Sigmoid colon (tissue), 7 donors: ENCODE results near the gene GNAI1. TPM values are rescaled to one million over a fixed set of nuclear protein-coding genes. Genes with fewer than 3 reads are reported as not detected.

Source experiments
- DNase-seq: peaks from one replicate; pipeline ENCODE4 v3.0.0-alpha.2; 2019
- H3K27ac ChIP-seq, 4 donors: fragments of 200-600 bp; sonication (generic); one replicate each; pipeline ENCODE4 v1.5.1; 2016 to 2019; ENCODE audit warnings: mild to moderate bottlenecking in 1 of 4
- H3K27me3 ChIP-seq, 3 donors: fragments of 200-600 bp; sonication (generic); one replicate each; pipeline ENCODE4 v1.5.1; 2019; ENCODE audit warnings: mild to moderate bottlenecking in 1 of 3
- H3K36me3 ChIP-seq, 4 donors: fragments of 200-600 bp; sonication (generic); one replicate each; pipeline ENCODE4 v1.5.1; 2016 to 2019
- H3K4me1 ChIP-seq, 4 donors: fragments of 200-600 bp; sonication (generic); one replicate each; pipeline ENCODE4 v1.5.1; 2017 to 2019
- H3K4me3 ChIP-seq, 4 donors: fragments of 200-600 bp; sonication (generic); one replicate each; pipeline ENCODE4 v1.5.1; 2017 to 2019; ENCODE audit warnings: mild to moderate bottlenecking in 2 of 4, moderate library complexity in 1 of 4
- H3K9me3 ChIP-seq, 4 donors: fragments of 200-600 bp in 3 of 4; sonication (generic) in 3 of 4; one replicate each; pipeline versions ENCODE4 v1.5.1 to v1.6.1; 2013 to 2019
- EP300 ChIP-seq, 4 donors: sonication (generic); formaldehyde crosslinking; IDR thresholded peaks; one replicate each; pipeline ENCODE4 v1.6.1; 2017; ENCODE audit warnings: antibody characterized with exemption in 4 of 4
- POLR2A ChIP-seq, 2 donors: fragments of 450-650 bp; IDR thresholded peaks; one replicate each; pipeline ENCODE4 v1.6.1; 2016; ENCODE audit warnings: antibody characterized with exemption in 2 of 2, mild to moderate bottlenecking in 2 of 2, moderate library complexity in 2 of 2
- POLR2AphosphoS5 ChIP-seq, 4 donors: sonication (generic); formaldehyde crosslinking; IDR thresholded peaks; one replicate each; pipeline ENCODE4 v1.6.1; 2017; ENCODE audit warnings: antibody characterized with exemption in 4 of 4
- WGBS, 2 donors: extraction: QIAGEN DNeasy Blood & Tissue Kit; methylation state at CpG; one replicate each; pipeline ENCODE4 v1.1.7; 2013; 5-methylcytosine and 5-hydroxymethylcytosine counted together
- intact Hi-C: fragments of 100-400 bp; cut with DNase I; formaldehyde crosslinking; loops from one replicate; pipeline ENCODE4 v1.15.1; 2023
- polyA plus RNA-seq, 3 donors: library from polyadenylated mRNA; stranded (reverse); fragments of 200-250 nt; gene quantifications; one replicate each; pipeline ENCODE4 v1.2.3, GENCODE V29; 2013
- total RNA-seq, 4 donors: library from RNA; depleted of rRNA; stranded (reverse); fragments of >200 nt; gene quantifications; one replicate each; pipeline ENCODE4 v1.1.0, GENCODE V29; 2016
- TF ChIP-seq, protein P1 (sequence below), 4 experiments: fragments of 450-650 bp in 3 of 4; fragments of 200-600 bp in 1 of 4; IDR thresholded peaks; one replicate each; pipeline ENCODE4 v1.5.1; 2016 to 2019; ENCODE audit warnings: antibody characterized with exemption in 4 of 4, mild to moderate bottlenecking in 3 of 4, moderate library complexity in 2 of 4
- donor health status: healthy with polysubstance abuse.
- donor health status: Bipolar disorder and iron deficiency.
- donor health status: healthy.

GNAI1 gene
- total and polyA plus RNA-seq, 7 donors, result 8.8 to 98.9 (median 50.9) TPM

DNA sequence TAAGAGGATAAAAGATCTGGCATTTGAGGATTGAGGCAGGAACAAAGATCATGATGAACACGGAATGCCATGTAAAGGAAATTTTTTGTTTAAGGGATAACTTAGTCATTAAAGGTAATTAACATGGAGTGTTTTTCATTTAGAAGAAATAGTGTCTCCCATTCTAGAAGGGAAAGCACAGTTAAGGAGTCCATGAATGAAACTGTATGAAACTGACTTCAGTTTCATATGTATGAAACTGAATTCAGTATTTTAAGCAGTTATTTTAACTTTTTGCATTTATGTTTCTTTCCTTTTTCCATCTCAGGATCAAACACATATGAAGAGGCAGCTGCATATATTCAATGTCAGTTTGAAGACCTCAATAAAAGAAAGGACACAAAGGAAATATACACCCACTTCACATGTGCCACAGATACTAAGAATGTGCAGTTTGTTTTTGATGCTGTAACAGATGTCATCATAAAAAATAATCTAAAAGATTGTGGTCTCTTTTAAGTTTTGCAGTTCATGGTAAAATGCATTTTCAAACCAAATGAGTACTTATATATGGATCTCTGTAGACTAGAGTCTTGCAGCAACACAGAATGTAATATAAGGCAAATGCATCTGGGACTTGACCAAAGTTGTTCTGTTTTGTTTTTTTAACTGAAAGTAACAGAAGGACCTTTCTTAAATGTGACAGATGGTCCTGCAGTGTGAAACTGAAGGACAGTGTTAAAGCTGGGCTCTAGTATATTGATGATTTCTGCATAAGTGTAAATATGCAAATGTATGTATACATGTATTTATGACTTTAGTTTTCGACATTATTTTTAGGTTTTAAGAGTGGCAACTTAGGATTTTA, 82.6 kb downstream of the GNAI1 start:
- Histone ChIP-seq H3K4me3 (no peak overlapping the region), H3K27ac (no peak overlapping the region), H3K36me3 (peaks cover 0 to 43% (median 6%) of the 10 kb centered on the region in 4 donors), H3K9me3 (no peaks in the 10 kb centered on the region), H3K27me3 (no peaks in the 10 kb centered on the region), H3K4me1 (no peaks in the 10 kb centered on the region)
- no peak for TF ChIP-seq POLR2AphosphoS5 (IDR thresholded peaks at IDR 0.05)
- no peak for TF ChIP-seq POLR2A (IDR thresholded peaks at IDR 0.05)
- TF ChIP-seq, protein P1, sequence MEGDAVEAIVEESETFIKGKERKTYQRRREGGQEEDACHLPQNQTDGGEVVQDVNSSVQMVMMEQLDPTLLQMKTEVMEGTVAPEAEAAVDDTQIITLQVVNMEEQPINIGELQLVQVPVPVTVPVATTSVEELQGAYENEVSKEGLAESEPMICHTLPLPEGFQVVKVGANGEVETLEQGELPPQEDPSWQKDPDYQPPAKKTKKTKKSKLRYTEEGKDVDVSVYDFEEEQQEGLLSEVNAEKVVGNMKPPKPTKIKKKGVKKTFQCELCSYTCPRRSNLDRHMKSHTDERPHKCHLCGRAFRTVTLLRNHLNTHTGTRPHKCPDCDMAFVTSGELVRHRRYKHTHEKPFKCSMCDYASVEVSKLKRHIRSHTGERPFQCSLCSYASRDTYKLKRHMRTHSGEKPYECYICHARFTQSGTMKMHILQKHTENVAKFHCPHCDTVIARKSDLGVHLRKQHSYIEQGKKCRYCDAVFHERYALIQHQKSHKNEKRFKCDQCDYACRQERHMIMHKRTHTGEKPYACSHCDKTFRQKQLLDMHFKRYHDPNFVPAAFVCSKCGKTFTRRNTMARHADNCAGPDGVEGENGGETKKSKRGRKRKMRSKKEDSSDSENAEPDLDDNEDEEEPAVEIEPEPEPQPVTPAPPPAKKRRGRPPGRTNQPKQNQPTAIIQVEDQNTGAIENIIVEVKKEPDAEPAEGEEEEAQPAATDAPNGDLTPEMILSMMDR (IDR thresholded peaks at IDR 0.05), result no peak
- TF ChIP-seq EP300 (IDR thresholded peaks at IDR 0.05), result no peak
- intact Hi-C loops, result no loop called here
- no peak for DNase-seq
- WGBS, 2 donors, result 86 to 90% methylated on average over 2 of the region's 2 CpGs

DNA sequence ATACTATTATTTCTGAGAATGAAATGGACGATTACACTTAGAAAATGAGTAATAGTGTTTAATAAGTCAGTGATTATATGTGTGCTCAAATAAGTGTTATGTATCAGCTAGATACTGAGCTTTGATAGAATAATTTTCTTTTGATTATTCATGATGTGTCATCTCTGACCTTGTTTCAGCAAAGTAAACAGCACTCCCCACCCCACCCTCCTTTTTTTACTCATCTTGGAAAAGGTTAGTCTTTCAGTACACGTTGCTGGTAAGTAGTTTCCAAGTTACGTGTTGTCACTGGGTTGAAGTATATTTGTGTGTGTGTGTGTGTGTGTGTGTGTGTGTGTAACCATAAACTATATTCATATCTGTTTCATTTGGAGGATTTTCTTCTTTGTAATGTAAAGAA, 84.1 kb downstream of the GNAI1 start:
- Histone ChIP-seq H3K36me3 (peaks cover 0 to 28% (median 1%) of the 10 kb centered on the region in 4 donors), H3K27ac (no peak overlapping the region), H3K4me3 (no peak overlapping the region), H3K4me1 (no peaks in the 10 kb centered on the region), H3K9me3 (no peaks in the 10 kb centered on the region), H3K27me3 (no peaks in the 10 kb centered on the region)
- no peak for TF ChIP-seq POLR2A (IDR thresholded peaks at IDR 0.05)
- TF ChIP-seq POLR2AphosphoS5 (IDR thresholded peaks at IDR 0.05), result peak in 1 of 4 donors; percentile 31
- DNase-seq, result no peak
- 41 to 56% methylated on average over 3 of the region's 3 CpGs for WGBS, 2 donors
- intact Hi-C loops, result no loop called here

GRCh38 chr7:80220022-80220634, 85.5 kb downstream of the GNAI1 start:
- no peaks in the 10 kb centered on the region for H3K4me1 ChIP-seq
- H3K4me3 ChIP-seq, result no peak overlapping the region
- no peaks in the 10 kb centered on the region for H3K9me3 ChIP-seq
- H3K36me3 ChIP-seq, result peaks cover 0 to 19% (median 1%) of the 10 kb centered on the region in 4 donors
- H3K27ac ChIP-seq, result no peak overlapping the region
- TF ChIP-seq POLR2AphosphoS5 (IDR thresholded peaks at IDR 0.05) (no peak), EP300 (IDR thresholded peaks at IDR 0.05) (no peak), POLR2A (IDR thresholded peaks at IDR 0.05) (no peak)
- 95 to 96% methylated on average over 6 of the region's 6 CpGs for WGBS, 2 donors
- intact Hi-C loops, result loop anchor here (5.0 kb wide), 2 partner anchors 57 to 88 kb away; partner anchors contain the start of gene GNAI1
- H3K27me3 ChIP-seq, result no peaks in the 10 kb centered on the region
- no peak for DNase-seq

DNA sequence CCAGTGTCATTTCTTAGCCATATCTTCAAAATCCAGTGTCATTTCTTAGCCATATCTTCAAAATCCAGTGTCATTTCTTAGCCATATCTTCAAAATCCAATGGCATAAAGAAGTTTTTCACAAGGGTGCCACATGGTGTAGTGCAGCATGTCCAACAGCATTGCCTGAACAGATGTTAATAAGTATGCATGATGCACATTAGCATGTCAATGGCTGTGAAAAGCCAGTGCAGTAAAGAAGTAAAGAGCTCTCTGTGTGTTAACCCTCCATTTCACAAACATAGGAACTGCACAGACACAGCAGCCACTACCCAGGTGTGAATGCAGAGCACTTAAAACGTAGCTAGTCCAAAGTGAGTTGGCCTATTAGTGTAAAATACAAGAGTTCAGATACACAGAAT, 89.8 kb downstream of the GNAI1 start:
- intact Hi-C loops, result loop anchor here (5.0 kb wide), 2 partner anchors 53 to 92 kb away; partner anchors contain the start of gene GNAI1
- TF ChIP-seq POLR2A (IDR thresholded peaks at IDR 0.05) (no peak), POLR2AphosphoS5 (IDR thresholded peaks at IDR 0.05) (no peak), EP300 (IDR thresholded peaks at IDR 0.05) (no peak)
- TF ChIP-seq, protein P1 (IDR thresholded peaks at IDR 0.05), result no peak
- Histone ChIP-seq H3K27ac (no peak overlapping the region), H3K9me3 (no peaks in the 10 kb centered on the region), H3K4me3 (no peak overlapping the region), H3K36me3 (peaks cover 0 to 10% (median 0%) of the 10 kb centered on the region in 4 donors), H3K27me3 (no peaks in the 10 kb centered on the region), H3K4me1 (peaks cover 0 to 5% (median 0%) of the 10 kb centered on the region in 4 donors)
- DNase-seq, result no peak
- 90 to 94% methylated on average over 1 of the region's 1 CpG for WGBS, 2 donors

GRCh38 chr7:80225361-80225760, 90.7 kb downstream of the GNAI1 start:
- Histone ChIP-seq H3K27ac (no peak overlapping the region), H3K4me1 (peaks cover 0 to 5% (median under 1%) of the 10 kb centered on the region in 4 donors), H3K9me3 (no peaks in the 10 kb centered on the region), H3K36me3 (peaks cover 0 to under 1% (median 0%) of the 10 kb centered on the region in 4 donors), H3K4me3 (no peak overlapping the region), H3K27me3 (no peaks in the 10 kb centered on the region)
- TF ChIP-seq EP300 (IDR thresholded peaks at IDR 0.05) (no peak), POLR2AphosphoS5 (IDR thresholded peaks at IDR 0.05) (no peak), POLR2A (IDR thresholded peaks at IDR 0.05) (no peak)
- TF ChIP-seq, protein P1 (IDR thresholded peaks at IDR 0.05), result no peak
- intact Hi-C loops, result no loop called here
- no peak for DNase-seq
